Measurements from ENCODE around the gene OR51B2.
"Not testable (repeated sequence)": the region's sequence is repeated elsewhere in the genome, so short reads cannot be mapped to it uniquely, and the experiment has no call there.

The OR51B2 gene, protein sequence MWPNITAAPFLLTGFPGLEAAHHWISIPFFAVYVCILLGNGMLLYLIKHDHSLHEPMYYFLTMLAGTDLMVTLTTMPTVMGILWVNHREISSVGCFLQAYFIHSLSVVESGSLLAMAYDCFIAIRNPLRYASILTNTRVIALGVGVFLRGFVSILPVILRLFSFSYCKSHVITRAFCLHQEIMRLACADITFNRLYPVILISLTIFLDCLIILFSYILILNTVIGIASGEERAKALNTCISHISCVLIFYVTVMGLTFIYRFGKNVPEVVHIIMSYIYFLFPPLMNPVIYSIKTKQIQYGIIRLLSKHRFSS

DNA sequence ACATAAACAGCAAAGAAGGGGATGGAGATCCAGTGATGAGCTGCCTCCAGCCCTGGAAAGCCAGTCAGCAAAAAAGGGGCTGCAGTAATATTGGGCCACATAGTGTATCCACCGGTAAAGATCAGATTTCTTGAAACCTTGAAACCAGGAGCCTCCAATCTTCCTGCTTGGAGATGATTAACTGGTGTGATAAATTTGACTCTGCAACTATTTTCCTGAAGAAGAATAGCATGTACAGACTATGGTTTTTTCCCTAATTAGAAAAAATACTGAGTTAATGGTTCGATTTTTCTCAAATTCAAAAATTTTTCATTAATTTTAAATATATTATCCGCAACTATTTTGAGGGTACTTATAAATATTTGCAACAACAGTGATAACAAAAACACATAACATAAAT lies at the start of gene OR51B2:
Gene OR51B2 (minus strand): TSS at position 101 of the 400 bp plus-strand sequence. CDS start 0 bp downstream, at position 101.
- DNase-seq = no peak

- DNase-seq = no peak
These were observed 45.7 kb upstream of the OR51B2 start for GRCh38 chr11:5369789-5370188.

DNA sequence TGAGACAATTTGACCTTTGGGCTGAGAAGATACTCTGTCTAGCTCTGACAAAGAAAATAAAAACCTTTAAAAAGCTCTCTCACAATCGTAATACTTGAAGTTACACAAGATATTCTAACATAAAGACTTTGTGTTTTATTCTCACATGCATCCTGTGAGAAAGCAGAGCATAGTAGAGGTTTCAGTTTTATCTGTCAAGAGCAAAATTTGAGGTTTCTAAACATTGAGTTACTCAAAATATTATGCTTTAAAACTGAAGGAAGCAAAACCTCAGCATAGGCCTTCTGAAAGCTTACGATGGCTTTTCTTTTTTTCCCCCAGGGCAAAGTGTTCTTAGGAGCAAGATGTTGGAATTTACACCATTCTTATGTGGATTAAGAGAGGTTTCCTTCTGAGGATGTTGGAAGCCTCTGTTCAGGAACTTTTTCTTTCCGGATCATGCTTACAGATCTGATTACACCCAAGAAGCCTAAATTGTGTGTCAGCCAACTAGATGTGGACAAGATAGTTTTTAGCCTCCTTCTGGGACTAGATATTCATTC lies 44.5 kb upstream of the OR51B2 start:
- DNase-seq = no peak

DNA sequence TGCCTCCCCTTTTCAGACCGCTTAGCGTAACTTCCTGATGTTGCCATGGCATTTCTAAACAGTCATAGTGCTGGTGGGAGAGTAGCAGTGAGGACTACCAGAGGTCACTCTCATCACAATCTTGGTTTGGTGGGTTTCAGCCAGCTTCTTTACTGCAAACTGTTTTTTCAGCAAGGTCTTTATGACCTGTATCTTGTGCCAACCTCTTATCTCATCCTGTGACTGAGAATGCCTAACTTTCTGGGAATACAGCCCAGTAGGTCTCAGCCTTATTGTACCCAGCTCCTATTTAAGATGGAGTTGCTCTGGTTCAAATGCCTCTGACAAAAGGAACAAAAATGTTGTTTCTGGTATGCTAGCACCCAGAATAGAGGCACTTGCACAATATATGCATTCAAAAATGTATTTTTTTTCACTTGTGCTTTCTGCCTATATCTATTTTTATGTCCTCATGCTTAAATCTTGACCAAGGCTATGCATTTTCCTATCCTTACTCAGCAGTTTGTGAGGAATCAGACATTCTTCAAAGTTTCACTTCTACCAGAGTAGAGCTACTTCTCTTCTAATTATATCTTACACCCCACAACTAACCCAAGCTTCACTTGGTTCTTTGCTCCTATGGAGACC lies 43.5 kb upstream of the OR51B2 start:
- DNase-seq = no peak

DNA sequence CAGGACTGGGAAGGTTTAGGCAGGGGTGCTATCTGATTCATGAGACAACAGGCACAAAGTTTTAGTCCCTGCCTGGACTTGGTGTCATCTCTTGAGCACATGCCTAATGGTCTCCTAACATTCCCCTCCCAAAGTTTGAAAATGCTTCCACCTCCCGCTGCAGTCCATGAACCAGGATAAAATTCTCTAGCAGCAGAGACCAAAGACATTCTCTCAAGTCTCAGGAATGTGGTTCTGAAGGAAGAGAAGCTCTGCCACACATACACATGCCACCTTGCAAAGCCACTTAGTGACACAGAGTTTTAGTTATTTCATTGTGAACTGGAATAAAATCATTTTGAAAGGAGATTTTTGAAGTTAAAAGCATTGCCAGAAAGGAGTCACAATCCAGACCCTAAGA lies 42.8 kb upstream of the OR51B2 start:
- DNase-seq = no peak

DNA sequence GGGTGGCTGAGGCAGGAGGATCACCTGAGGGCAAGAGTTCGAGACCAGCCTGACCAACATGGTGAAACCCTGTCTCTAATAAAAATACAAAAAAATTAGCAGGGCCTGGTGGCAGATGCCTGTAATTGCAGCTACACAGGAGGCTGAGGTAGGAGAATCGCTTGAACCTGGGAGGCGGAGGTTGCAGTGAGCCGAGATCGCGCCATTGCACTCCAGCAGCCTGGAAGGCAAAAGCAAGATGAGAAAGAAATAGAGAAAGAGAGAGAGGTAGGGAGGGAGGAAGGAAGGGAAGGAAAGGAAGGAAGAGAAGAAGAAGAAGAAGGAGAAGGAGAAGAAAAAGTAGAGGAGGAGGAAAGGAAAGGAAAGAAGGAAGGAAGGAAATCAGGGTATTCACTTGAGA lies 42.3 kb upstream of the OR51B2 start:
- DNase-seq = not testable (repeated sequence)

DNA sequence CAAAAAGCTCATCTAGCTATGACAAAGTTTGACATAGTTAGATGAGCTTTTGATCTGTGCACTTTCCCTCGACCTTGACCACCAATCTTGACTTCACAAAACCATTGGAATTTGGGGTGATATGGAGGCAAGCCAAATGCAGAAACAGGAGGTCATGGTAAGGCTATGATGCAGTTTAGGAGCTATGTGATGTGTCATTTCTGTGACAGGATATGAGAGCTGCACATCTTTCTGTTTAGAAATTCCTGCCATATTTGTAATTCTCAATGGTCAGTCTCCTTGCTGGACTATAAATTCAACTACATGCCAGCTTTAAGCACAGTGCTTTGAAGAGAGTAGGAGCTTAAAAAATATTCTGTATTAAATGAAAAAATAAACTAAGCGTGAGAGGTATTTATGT lies 40.1 kb upstream of the OR51B2 start:
- no peak for DNase-seq

- DNase-seq = no peak
These were observed 39.6 kb upstream of the OR51B2 start for GRCh38 chr11:5363679-5364078.

DNA sequence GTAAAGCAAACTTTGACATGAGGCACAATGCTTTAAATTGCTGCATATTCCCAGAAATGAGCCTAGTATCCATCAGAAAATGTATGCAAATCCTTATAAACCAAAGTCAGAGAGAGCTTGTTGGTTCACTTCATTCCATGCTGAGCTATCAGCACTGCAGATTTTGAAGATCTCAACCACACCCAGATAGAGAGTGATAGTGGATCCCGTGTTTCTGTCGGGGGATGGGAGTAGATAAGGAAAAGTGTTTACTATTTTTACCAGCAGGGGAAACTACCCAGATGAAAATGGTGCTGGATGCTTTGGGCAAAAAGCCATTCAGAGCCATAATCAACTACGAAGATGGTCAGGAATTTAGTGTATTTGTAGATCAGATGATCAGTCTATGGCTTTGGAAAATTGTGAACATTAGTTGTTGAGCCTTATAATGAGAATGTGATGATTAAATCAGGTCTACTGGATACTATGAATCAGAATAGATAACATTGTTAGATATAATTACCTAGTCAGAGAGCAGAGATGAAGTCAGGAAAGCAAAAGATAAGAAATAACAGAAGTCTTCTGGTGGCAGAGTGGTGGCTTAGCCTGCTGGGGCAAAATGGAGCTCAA lies 38.0 kb upstream of the OR51B2 start:
- no peak for DNase-seq

DNA sequence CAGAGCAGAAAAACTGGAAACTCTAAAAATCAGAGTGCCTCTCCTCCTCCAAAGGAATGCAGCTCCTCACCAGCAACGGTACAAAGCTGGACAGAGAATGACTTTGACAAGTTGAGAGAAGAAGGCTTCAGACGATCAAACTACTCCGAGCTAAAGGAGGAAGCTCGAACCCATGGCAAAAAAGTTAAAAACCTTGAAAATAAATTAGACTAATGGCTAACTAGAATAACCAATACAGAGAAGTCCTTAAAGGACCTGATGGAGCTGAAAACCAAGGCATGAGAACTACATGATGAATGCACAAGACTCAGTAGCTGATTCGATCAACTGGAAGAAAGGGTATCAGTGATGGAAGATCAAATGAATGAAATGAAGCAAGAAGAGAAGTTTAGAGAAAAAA lies 31.9 kb upstream of the OR51B2 start:
- DNase-seq = not testable (repeated sequence)

- no peak for DNase-seq
These were observed 27.1 kb upstream of the OR51B2 start, which contains the start of gene OR51B6 for GRCh38 chr11:5351208-5351607. TSS of gene OR51B6 (plus strand) at chr11:5351508. CDS start at chr11:5351508, 0 bp downstream.

DNA sequence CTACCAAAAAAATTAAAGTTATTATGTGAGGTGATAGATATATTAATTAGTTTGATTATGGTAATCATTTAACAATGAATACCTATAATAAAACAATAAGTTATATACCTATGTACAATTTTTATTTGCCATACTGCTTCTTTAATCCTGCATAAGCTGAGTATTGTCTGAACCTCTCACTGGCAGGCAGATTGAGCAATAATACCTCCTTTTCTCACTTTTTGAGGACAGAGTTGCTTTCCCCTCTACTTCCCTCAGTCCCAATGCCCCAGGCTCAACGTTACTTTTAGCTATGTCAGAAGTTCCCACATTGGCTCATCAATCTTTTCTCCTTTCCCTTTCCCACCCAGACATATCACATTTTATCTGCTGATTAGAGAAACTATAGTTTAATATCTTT lies 25.5 kb upstream of the OR51B2 start:
- no peak for DNase-seq

DNA sequence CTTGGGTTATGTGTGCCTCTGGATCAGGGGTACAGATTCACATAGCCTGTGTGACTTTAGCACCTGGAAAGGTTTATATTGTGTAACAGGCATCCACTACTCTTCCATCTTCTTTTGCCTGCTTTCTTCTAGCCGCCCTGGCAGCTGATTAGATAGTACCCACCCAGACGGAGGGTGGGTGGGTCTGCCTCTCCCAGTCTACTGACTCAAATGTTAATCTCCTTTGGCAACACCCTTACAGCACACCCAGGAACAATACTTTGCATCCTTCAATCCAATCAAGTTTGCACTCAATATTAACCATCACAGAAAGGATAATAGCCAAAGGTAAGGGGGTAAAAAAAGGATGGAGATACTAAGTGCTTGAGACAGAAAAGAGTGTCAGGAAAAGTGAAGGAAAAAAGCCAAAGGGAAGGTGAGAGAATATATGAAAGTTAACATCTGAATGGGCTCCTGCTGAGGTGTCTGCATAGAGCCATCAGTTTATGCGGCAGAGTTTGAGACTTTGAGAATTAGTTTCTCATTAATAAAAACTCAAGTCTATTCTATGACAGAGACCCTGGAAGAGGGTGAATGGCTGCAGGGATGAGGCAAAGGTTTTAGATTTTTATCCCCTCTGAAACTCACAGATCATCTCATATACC lies 24.6 kb upstream of the OR51B2 start:
- no peak for DNase-seq

DNA sequence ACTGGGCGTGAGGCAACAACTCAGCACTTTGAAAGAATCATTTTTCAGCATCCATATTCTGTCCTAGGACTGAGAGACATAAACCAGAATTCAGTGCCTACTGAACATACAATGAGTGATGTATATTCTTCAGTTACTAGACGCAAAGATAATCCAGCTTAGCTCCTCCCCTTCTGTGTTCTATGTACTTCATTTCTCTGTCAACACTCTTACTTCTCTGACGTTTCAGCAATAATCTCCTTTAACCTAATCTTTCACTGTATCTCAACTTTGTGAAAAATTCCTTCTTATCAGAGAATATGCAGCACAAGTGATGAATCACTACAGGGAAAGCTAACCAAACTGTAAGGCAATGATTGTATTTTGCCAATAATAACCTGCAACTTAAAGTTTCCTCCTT lies 21.7 kb upstream of the OR51B2 start:
- no peak for DNase-seq

DNA sequence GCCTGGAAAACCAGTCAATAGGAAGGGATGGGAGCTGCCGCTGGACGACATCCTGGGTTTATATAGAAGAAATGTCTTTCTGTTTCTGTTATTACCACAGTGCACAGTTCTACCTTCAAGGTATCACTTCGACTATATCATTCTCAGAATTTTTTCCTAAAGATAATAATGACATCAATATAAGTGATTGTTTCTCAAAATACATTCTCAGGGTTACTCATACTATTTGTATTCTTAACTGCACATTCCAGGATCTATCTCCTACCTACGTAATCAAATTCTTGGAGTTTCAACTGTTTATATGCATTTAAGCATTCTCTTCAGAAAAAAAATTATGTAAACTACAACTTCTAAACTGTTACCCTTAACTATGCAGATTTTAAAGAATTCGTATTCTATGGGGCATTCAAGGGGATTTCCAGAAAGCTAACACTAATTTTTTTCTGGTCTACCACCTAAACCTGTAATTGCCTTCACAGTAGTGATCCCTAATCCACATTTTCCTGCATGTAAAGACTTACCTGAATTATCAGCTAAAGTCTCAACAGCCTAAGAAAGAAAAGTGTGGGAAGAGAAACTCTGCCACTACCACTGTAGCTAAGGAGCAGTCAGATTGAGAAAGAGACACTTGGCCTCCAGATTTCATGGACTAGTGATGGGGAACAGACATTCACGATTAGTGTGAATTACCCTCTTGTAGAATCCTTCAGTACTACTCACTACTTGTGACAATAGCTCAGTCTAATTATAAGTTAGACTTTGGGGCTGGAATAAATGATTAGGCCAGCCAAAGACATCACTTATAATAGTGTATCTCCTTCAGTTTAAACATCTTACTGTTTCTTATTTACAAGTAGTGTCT lies 19.6 kb upstream of the OR51B2 start, which contains the start of gene OR51B5:
Gene OR51B5 (minus strand): TSS at position 51 of the 862 bp plus-strand sequence. CDS start 0 bp downstream, at position 51.
- no peak for DNase-seq

- DNase-seq = no peak
These were observed 15.8 kb upstream of the OR51B2 start for GRCh38 chr11:5339771-5340322.

DNA sequence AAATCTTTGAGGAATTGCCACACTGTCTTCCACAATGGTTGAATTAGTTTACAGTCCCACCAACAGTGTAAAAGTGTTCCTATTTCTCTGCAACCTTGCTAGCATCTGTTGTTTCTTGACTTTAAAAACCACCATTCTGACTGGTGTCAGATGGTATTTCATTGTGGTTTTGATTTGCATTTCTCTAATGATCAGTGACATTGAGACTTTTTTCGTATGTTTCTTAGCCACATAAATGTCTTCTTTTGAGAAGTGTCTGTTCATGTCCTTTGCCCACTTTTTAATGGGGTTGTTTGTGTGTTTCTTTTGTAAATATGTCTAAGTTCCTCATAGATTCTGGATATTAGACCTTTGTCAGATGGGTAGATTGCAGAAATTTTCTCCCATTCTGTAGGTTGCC lies 13.2 kb upstream of the OR51B2 start:
- not testable (repeated sequence) for DNase-seq

DNA sequence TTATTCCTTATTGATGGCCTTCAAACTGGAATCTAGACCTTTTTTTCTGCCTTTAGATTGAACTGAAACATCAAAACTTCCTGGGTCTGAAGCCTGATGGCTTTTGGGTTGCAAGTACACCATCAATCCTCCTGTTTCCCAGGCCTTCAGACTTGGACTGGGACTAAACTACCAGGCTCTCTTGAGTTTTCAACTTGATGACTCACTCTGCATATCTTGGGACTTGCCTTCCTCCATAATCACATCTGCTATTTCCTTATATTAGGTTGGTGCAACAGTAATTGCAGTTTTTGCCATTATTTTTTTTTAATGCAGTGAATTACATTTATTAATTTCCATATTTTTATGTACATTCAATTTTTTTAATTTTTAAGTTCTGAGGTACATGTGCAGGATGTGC lies 12.2 kb upstream of the OR51B2 start:
- DNase-seq = no peak

- no peak for DNase-seq
These were observed 11.1 kb upstream of the OR51B2 start for GRCh38 chr11:5335170-5335569.

DNA sequence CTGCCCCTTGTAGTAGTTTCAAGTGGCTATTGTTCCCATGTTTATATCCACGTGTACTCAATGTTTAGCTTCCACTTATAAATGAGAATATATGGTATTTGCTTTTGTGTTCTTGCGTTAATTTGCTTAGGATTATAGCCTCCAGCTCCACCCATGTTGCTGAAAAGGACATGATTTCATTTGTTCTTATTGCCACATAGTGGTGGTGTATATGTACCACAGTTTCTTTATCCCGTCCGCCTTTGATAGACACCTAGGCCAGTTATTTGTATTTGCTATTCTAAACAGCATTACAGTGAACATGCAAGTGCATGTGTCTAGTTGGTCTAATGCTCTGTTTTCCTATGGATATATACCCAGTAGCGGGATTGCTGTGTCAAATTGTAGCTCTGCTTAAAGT lies 6.8 kb downstream of the OR51B2 start:
- no peak for DNase-seq

DNA sequence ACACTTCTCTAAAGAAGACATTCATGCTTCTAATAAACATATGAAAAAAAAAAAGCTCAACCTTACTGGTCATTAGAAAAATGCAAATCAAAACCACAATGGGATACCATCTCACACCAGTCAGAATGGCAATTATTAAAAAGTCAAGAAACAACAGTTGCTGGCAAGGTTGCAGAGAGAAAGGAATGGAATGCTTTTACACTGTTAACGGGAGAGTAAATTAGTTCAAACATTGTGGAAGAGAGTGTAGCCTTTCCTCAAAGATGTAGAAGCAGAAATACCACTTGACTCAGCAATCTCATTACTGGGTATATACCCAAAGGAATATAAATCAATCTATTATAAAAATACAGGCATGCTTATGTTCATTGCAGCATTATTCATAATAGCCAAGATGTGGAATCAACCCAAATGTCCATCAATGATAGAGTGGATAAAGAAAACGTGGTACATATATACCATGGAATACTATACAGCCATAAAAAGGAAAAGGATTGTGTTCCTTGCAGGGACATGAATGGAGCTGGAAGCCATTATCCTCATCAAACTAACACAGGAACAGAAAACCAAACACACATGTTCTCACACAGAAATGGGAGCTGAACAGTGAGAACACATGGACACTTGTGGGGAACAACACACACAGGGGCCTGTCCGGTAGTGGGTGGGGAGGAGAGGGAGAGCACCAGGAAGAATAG lies 10.6 kb downstream of the OR51B2 start:
- DNase-seq = not testable (repeated sequence)
